GM19452 (cell line): ENCODE measurements around the gene GDI2.
"Not testable (repeated sequence)": the region's sequence is repeated elsewhere in the genome, so short reads cannot be mapped to it uniquely, and the experiment has no call there.

Experiments used
- ATAC-seq: cut with Tn5 transposase; IDR thresholded peaks from one replicate; pipeline ENCODE4 v1.9.1; 2021; ENCODE audit not compliant: unreplicated experiment

The GDI2 gene

DNA sequence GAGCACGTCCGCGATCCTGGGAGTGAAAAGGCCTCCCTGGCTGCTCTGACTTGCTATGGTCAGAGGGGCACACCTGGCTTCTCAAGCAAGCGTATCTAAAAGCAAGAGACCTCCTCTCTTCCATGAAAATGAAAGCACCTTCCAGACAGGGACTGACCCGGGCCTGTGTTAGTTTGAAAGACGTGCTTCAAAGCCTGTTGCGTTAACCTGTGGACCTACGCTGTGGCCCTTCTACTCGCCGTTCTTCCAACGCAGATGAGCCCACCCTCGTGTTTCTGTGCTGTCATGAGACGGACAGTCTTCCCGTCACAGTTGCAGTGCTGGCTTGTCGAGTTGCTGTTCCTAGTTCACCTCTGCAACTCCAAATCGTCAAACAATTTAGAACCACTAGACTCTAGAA lies 15.5 kb upstream of the GDI2 start:
- ATAC-seq: no peak

DNA sequence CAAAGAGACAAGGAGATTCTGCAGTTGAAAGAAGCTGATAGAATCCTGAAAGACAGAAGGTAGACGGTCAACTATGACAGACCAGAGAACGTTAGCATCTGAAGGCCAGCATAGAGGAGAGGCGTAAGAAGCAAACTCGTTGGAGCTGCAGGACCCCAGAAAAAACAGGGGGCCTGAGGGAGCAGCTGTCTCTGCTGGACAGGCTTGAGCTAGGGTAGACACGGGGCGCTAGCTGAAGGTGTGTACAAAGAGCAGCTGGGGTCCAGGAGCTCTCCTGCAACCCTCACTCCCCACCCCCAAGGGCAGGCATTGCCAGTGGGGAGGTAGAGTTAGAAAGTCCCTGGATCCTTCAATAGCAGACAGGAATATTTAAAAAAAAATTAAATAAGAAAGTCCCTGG lies 14.6 kb upstream of the GDI2 start:
- no peak for ATAC-seq

DNA sequence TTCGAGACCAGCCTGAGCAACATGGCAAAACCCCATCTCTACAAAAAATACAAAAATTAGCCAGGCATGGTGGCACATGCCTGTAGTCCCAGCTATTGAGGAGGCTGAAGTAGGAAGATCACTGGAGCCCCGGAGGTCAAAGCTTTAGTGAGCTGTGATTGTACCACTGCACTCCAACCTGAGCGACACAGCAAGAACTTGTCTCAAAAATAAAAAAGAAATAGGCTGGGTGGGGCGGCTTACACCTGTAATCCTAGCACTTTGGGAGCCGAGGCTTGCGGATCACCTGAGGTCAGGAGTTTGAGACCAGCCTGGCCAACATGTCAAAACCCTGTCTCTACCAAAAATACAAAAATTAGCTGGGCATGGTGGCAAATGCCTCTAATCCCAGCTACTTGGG lies 13.3 kb upstream of the GDI2 start:
- ATAC-seq: not testable (repeated sequence)

DNA sequence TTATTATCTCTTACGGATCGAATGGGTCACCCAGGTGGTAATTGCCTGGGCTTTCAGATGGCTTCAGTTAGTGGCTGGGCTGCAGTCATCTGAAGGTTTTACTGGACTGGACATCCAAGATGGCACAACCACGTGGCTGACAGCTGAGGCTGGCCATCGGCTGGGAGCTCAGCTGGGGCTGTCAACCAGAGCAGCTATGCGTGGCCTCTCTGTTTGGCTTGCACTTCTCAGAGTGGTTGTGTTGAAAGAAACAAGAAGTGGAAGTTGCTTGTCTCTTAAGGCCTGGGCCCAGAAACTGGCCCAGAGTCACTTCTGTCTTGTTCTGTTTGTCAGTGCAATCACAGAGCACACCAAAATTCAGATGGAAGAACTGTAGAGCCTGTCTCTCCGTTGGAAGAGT lies 5.7 kb upstream of the GDI2 start:
- peak; percentile 41 for ATAC-seq

DNA sequence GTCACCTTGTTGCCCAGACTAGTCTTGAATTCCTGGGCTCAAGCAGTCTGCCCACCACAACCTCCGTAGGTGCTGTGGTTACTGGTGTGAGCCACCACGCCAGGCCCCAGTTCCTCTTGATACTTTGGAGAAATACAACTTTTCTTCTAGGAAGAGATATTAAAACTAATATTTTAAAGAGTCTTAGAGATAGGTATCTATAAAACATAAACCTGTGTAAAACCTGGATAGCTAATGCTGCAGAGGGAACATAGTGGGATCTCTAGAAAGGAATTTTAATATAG lies 4.8 kb upstream of the GDI2 start:
- ATAC-seq: no peak

DNA sequence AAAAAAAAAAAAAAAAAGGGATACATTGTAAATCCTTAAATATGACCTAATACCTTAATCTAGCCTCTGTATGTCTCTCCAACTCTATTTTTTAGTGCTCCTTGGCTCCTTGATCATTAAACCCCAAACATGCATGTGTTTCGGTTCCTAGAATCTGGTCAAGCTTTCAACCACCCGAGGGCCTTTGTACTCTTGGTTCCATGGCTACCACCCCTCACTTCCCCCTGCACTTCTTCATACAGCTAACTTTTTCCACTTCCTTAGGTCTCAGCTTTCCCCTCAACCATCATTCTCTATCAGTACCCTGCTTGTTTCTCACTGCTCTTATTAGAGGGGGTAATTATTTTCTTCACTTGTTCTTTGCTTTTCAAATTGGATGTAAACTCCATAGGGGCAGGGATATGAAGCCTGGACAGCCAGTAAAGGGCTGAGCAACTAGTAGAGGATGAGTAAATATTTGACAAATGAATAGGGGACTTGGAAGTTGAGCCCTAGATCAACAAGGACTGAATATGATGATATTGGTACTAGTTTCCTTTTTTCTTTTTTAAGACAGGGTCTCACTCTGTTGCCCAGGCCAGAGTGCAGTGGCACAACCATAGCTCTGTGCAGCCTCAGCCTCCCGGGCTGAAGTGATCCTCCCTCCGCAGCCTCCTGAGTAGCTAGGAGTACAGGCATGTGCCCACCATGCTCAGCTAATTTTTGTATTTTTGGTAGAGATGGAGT lies 4.3 kb upstream of the GDI2 start:
- ATAC-seq: no peak

DNA sequence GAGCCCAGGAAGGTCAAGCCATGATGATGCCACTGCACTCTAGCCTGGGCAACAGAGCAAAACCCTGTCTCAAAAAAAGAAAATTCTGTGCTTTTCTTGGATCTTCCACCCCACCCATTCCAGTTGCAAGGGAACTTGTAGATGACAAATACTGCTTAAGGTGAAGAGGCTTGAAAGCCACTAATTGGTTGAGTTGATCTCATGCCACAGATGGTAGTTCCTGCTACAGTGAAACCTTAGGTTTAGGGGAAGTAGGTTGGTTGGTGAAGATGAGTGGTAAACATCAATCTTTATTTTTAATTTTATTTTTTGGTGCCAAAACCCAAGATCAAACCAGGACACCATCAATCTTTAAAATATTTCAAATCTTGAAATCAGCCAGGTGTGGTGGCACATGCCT lies 2.9 kb upstream of the GDI2 start:
- no peak for ATAC-seq

DNA sequence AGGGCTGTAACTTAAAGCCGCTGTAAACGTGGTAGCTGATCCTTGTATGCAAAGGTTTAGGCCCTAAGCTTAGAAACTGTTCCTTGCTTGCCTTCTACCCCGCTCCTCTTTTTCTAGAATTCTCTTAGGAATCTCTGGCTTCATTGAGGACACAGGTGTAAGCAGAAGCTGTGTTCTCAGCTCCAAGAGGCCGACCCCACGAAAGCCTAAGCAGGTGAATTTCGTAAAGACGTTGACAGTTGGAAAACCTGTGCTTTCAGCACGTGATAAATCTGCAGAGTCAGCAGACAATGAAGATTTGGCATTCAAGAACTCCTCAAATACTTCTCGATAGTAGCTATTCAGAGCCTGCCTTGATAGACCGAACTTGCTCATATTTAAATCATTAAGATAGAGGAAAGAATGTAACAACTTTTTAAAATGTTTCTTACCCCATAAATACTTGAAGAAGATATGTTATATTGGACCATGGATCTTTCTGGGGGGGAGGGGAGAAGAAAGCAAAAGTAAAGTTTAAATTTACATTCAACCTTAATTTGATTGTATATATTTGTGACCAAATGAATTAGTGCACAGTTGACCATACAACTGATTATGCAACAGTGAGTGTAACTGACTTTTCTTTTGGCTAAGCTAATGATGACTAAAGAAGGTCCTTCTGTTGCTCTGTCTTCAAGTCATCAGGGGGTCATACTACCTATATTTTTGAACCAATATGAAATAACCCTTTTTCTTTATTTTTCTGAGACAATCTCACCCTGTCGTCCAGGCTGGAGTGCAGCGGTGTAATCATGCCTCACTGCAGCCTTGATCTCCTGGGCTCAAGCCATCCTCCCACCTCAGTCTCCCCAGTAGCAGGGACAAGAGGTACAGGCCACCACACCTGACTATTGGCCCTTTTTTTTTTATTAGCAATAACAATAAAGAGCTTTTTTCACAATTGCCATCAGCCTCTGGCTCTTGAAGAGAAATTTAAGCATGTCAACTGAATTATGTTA lies 1.2 kb upstream of the GDI2 start:
- no peak for ATAC-seq

DNA sequence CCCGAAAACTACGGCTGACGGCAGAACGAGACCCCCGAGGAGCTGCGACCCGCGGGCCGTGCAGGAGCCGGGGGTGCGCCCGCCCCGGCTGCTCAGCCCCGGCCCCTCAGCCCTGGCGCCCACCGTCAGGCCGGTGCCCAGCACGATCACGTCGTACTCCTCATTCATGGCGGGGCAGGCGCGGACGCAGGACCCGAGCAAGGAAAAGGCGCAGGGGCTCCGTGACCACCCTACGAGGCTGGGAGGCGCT lies 218 bp downstream of the GDI2 start:
- peak; percentile 32 for ATAC-seq

DNA sequence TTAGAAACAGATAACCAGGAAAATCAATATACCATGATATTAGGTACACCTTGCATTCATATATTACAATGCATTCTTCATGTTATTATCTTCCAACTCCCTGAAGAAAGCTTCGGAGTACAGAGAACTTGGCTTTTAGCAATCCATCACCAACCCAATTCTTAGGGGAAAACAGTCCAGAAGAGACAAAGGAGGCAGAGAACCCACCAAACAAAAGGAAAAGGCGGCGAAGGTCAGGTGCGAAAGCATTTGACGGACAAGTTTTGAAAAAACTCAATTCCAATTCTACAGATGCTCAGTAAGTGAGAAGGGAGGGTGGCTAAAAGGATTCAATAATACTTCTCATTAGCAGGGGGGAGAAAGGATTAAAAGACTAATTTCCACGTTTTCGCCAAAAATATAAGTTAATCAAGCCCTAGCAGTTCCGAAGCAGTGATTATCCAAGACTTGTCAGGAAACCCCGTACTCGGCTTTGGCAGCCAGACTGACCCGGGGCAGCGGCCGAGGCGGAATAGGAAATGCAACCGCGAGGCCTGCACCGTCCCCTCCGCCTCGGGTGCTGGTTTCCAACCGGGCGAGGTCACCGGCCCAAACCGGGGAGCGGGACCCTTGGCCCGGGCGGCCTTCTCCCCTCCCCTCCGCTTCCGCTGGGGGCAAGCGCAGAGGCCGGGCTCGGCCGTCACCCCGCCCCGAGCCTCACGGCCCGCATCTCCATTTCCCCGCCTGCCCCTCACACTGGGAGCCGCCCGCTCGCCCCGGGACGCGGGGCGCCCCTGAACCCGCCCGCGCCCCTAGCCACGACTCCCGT lies 747 bp downstream of the GDI2 start:
- peak; percentile 23 for ATAC-seq

DNA sequence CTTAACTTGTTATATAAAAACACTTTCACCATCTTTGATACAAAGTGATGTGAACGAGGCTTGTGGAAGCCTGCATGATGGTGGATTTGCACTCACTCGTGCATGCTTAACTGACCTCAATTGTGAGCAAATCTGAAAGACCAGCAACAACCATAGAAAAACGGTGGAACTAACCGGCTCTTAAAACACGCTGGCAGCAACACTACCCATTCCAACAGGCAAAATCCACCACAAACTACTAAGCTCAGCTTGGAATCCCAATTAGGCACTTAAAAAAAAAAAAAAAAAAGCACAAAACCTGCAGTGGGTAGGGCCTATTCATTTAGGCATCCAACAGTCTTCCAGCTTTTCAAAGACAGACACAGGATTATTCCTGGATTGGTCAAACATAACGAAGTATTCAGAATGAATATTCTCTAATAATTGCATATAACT lies 1.8 kb downstream of the GDI2 start:
- ATAC-seq: no peak

DNA sequence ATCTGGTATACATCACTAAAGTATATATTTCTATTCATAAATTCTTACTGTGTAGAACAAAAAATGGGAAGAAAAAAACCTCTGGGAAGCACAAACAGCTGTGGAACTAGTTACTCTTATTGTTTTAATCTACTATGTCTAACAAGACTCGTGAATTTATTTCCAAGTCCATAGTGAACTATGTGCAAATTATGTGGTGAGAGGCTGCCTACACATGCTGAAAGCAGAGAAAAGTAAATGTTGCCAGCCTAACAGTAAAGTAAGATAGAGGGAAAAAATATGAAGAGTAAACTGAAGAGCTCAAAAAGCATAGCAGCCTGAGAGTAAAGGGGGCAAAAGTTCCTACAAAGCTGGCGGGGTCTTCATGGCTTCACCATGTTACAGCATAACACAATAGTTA lies 3.0 kb downstream of the GDI2 start:
- ATAC-seq: no peak

DNA sequence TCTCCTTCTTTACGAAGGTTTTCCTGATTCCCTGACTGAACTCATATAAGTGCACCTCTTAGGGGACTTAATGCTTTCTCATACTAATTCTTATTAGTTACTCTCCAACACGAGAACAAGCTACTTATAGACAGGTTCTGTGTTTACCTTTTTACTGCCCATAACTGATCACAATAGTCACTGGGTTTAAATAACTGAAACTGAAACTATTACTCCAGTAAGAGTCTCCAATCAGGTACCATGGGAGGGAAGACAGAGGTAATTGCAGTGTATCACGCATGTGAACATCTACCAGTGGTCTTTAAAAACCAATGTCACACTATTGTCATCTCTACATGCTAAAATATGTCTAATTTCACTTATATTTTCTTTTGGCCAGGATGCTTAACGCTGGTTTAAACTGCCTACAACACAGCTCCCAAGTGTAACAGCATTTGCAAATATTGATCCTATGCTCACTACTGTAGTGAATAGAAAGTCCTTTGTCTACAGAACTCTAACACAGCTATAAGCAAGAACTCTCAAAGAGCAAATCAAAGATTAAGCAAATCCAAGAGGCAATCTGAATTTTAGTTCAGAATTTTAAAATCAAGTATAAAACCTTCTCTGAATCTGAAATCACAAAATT lies 3.6 kb downstream of the GDI2 start:
- no peak for ATAC-seq

DNA sequence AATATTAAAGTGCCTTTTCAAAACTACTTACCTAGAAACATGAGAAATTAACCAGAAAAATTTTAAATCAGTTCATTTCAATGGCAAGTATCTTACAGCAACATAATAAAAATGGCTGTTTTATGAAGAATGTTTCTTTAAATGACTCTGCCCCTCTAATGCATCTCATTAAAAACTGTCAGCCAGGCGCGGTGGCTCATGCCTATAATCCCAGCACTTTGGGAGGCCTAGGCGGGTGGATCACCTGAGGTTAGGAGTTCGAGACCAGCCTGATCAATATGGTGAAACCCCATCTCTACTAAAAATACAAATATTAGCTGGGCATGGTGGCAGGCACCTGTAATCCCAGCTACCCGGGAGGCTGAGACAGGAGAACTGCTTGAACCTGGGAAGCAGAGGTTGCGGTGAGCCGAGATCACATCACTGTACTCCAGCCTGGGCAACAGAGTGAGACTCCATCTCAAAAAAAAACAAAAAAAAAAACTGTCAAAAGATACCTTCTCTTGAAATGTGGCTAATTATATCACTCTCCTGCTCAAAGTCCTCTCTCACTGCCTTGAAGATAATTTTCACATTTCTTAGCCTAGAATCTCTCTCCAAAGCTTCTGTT lies 4.3 kb downstream of the GDI2 start:
- not testable (repeated sequence) for ATAC-seq

DNA sequence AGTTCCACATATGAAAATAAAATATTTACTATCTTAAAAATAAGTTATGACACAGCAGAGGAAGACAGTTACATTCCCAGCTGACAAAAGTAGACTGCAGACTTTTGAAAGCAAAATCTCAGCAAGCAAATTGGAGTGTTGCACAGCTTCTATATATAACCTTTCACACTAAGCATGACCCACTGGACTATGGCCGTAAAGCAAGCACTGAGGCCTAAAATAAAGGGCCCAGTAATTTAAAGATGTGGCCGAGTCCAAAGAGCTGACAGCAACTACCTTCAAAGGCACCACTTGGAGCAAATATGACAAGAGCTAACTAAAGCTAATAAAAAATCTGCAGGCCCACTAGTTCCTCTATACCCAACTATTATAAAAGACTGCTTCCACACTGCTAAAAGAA lies 6.5 kb downstream of the GDI2 start:
- no peak for ATAC-seq

DNA sequence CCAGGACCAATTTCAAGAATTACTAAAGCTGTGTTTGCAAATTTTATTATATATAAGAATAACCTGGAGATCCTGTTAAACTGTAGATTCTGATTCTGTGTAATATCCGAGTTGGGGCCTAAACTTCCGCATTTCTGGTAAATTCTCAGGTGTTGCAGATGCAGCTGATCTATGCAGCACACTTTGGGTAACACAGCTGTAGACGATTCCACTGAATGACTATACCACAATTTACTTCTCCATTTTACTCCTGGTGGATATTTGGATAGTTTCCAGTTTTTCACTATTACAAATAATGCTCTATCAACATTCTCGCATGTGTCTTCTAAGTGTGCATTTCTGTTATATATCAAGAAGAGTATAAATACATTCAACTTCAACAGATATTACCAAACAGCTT lies 7.5 kb downstream of the GDI2 start:
- ATAC-seq: no peak

DNA sequence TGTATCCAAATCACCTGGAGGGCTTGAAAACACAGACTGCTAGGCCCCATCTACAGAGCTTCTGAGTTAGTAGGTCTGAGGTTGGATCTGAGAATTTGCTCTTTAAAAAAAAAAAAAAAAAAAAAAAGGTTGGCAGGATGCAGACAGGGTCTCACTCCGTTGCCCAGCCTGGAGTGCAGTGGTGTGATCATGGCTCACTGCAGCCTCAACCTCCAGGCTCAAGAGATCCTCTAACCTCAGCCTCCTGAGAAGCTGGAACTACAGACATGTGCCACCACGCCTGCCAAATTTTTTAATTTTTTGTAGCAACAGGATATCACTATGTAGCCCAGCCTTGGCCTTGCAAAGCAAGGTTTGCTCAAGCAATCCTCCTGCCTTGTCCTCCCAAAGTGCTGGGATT lies 8.0 kb downstream of the GDI2 start:
- no peak for ATAC-seq

DNA sequence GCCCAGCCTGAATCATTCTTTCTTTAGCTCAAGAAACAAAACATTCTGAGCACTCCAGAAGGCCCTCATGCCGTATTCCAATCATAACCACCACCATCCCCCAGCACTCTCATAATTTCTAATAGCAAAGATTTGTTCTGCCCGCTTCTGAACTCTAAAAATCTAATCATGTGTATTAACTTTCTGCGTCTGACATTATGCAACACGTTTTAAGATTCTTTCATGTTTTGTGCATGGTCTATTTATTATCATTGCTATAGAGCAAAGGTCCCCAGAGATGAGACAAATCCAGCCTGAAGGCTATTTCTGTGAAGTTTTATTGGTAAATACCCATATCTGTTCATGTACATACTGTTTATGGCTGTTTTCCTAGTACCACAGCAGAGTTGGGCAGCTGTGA lies 8.8 kb downstream of the GDI2 start:
- no peak for ATAC-seq

DNA sequence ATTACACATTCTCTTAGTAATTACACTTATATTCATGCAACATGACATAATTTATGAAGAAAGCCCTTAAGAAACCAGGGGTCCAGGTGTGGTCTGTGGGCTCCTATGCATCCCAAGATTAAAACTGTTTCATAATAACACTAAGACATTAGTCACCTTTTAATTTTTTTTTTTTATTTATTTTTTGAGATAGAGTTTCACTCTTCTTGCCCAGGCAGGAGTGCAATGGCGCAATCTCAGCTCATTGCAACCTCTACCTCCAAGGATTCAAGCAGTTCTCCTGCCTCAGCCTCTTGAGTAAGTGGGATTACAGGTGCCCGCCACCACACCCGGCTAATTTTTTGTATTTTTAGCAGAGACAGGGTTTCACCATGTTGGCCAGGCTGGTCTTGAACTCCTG lies 12.5 kb downstream of the GDI2 start:
- ATAC-seq: no peak

DNA sequence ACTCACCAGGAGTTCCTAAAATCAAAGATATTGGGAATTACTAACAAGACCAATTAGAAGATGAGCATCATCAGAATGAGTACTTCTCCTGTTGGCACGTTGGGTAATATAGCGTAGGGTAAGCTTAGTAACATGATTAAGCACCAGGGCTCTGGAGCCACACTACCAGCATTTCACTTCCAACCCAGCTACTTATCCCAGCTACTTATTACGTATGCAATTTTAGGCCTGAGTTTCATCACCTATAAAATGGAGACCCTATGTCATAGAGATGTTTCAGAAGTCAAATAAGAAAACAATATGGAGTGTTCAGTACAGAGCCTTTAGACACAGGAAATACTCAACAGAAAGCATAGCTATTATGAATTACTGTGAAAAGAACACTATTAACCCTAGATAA lies 19.0 kb downstream of the GDI2 start:
- ATAC-seq: no peak

DNA sequence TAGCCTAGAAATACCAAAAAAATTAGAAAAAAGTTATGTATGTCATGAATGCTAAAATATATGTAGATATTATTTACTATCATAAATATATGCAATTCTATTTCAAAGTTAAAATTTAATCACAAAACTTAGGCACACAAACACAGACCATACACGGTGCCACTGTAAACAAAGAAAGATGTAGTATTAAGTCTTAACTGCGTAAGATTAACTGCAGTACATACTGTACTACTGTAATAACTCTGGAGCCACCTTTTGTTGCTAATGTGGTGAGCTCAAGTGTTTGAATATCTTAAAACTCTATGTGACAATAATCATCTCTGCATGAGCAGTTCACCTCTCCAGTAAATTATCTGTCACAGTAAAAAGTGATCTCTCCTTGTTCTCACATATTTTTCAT lies 23.6 kb downstream of the GDI2 start:
- no peak for ATAC-seq
